Adrenal gland (tissue), 12 donors: Measurements from ENCODE around the gene TMA7B. TPM values are rescaled to one million over a fixed set of nuclear protein-coding genes. Genes with fewer than 3 reads are reported as not detected.

ENCODE experiments used
- DNase-seq, 7 donors: peaks; one replicate each; pipeline ENCODE4 v3.0.0-alpha.2; 2019 to 2020
- H3K27ac ChIP-seq, 5 donors: fragments of 200-600 bp; sonication (generic) in 4 of 5; 1 replicate in 3 of 5; 2 replicates in 2 of 5; pipeline versions ENCODE4 v1.5.1 to v1.8.0; 2016 to 2020; ENCODE audit warnings: mild to moderate bottlenecking in 1 of 5
- H3K27me3 ChIP-seq: fragments of 200-600 bp; 2 replicates; pipeline ENCODE4 v1.8.0; 2021
- H3K36me3 ChIP-seq, 2 donors: fragments of 200-600 bp; replicated peaks in 1 of 2; 1 replicate in 1 of 2; 2 replicates in 1 of 2; pipeline versions ENCODE4 v1.5.1 to v1.8.0; 2018 to 2022
- H3K4me1 ChIP-seq, 2 donors: fragments of 200-600 bp; replicated peaks in 1 of 2; 1 replicate in 1 of 2; 2 replicates in 1 of 2; pipeline versions ENCODE4 v1.5.1 to v1.8.0; 2018 to 2021
- H3K4me3 ChIP-seq, 4 donors: fragments of 200-600 bp; sonication (generic) in 3 of 4; one replicate each; pipeline ENCODE4 v1.5.1; 2016 to 2018
- H3K9me3 ChIP-seq, 3 donors: fragments of 200-600 bp; sonication (generic) in 1 of 3; replicated peaks in 1 of 3; 1 replicate in 2 of 3; 2 replicates in 1 of 3; pipeline versions ENCODE4 v1.5.1 to v1.8.0; 2016 to 2021
- CTCF ChIP-seq, 6 experiments: fragments of 450-650 bp in 4 of 6; fragments of 200-600 bp in 2 of 6; sonication (generic) in 1 of 6; IDR thresholded peaks; 1 replicate in 5 of 6; 2 replicates in 1 of 6; pipeline versions ENCODE4 v1.5.1 to v1.8.0; 2016 to 2021; ENCODE audit warnings: antibody characterized with exemption in 6 of 6, mild to moderate bottlenecking in 2 of 6, moderate library complexity in 1 of 6
- POLR2A ChIP-seq, 2 donors: fragments of 450-650 bp; IDR thresholded peaks; one replicate each; pipeline ENCODE4 v1.6.1; 2017; ENCODE audit warnings: antibody characterized with exemption in 2 of 2, mild to moderate bottlenecking in 2 of 2, moderate library complexity in 1 of 2
- WGBS, 4 donors: extraction: QIAGEN DNeasy Blood & Tissue Kit in 2 of 4; methylation state at CpG; one replicate each; pipeline versions ENCODE4 v1.1.5 to v1.1.7; 2013 to 2017; 5-methylcytosine and 5-hydroxymethylcytosine counted together
- intact Hi-C, 2 donors: fragments of 100-400 bp; cut with DNase I; formaldehyde crosslinking; loops; one replicate each; pipeline versions ENCODE4 v1.14.1 to v1.15.0; 2022 to 2023
- polyA plus RNA-seq, 3 donors: library from polyadenylated mRNA; stranded (reverse); fragments of 200-250 nt in 2 of 3; fragments of 350-450 nt in 1 of 3; fragmentation: Illumina TruSeq in 1 of 3; extraction: RNeasy Lipid Tissue Mini Kit (QIAGEN cat#74804) in 1 of 3; gene quantifications; one replicate each; pipeline ENCODE4 v1.2.3, GENCODE V29; 2013 to 2014
- total RNA-seq, 9 donors: library from RNA; depleted of rRNA in 4 of 9; stranded (reverse); fragments of >200 nt in 4 of 9; fragments of 120-200 nt in 1 of 9; fragmentation: NEBNext Ultra II Directional in 1 of 9; extraction: Animal tissue kit (Norgen Biotek cat#: 25700) in 1 of 9; gene quantifications; one replicate each; pipeline versions ENCODE4 v1.1.0 to v1.2.4, GENCODE V29; 2013 to 2023
- donor health status: healthy with polysubstance abuse.
- donor health status: Bipolar disorder and iron deficiency.
- donor health status: DM: yes; HTN: yes; CAD: no.
- donor health status: DM: no; HTN: no; CAD: no.
- donor health status: DM: no; HTN: no; CAD: no.
- donor health status: DM: yes; HTN: yes; CAD: no.

Gene TMA7B
- total and polyA plus RNA-seq, 12 donors = 0.07 TPM; not detected in 11

GRCh38 chr22:39980596-39980995 is 20.4 kb downstream of the TMA7B start:
- Histone ChIP-seq H3K36me3 (no peaks in the 10 kb centered on the region), H3K27me3 (peaks cover 15% of the 10 kb centered on the region), H3K9me3 (no peaks in the 10 kb centered on the region), H3K4me1 (no peaks in the 10 kb centered on the region), H3K27ac (no peak overlapping the region), H3K4me3 (no peak overlapping the region)
- intact Hi-C loops = no loop called here
- WGBS, 4 donors = 68 to 95% (median 81%) methylated on average over 1 to 6 of the region's 6 CpGs
- TF ChIP-seq CTCF (IDR thresholded peaks at IDR 0.05) (no peak), POLR2A (IDR thresholded peaks at IDR 0.05) (no peak)
- DNase-seq = peak in 1 of 7 donors; percentile 54

DNA sequence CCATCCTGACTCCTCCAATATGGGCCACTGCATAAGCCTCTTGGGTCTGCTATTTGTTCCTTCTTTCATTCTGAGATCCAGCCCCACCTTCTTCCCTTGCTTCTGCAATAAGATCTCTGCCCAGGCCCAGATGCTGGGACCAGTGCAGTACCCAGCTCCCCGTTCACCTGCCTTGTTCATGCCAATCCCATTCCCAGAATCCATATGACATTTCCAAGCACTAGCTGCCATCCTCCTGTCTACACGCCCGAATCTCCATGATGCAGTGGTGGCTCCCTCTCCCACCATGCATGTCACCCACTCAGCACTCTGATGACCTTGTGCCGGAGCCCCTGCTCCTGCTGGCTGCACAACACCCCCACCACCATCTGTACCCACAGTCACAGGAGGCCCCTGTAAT is 23.1 kb downstream of the TMA7B start:
- WGBS, 4 donors = 87 to 91% (median 88%) methylated on average over 4 of the region's 4 CpGs
- Histone ChIP-seq H3K27ac (no peak overlapping the region), H3K36me3 (no peaks in the 10 kb centered on the region), H3K9me3 (no peaks in the 10 kb centered on the region), H3K27me3 (peaks cover 4% of the 10 kb centered on the region), H3K4me3 (no peak overlapping the region), H3K4me1 (no peaks in the 10 kb centered on the region)
- TF ChIP-seq CTCF (IDR thresholded peaks at IDR 0.05) (no peak), POLR2A (IDR thresholded peaks at IDR 0.05) (no peak)
- no peak for DNase-seq
- intact Hi-C loops = no loop called here

- no peak overlapping the region for H3K4me3 ChIP-seq
- intact Hi-C loops = no loop called here
- H3K36me3 ChIP-seq = no peaks in the 10 kb centered on the region
- TF ChIP-seq CTCF (IDR thresholded peaks at IDR 0.05) (no peak), POLR2A (IDR thresholded peaks at IDR 0.05) (no peak)
- no peaks in the 10 kb centered on the region for H3K4me1 ChIP-seq
- peaks cover 4% of the 10 kb centered on the region for H3K27me3 ChIP-seq
- H3K27ac ChIP-seq = no peak overlapping the region
- no peak for DNase-seq
- no peaks in the 10 kb centered on the region for H3K9me3 ChIP-seq
- 57 to 67% (median 60%) methylated on average over 2 of the region's 2 CpGs for WGBS, 4 donors
These were observed 23.8 kb downstream of the TMA7B start for GRCh38 chr22:39984006-39984405.

DNA sequence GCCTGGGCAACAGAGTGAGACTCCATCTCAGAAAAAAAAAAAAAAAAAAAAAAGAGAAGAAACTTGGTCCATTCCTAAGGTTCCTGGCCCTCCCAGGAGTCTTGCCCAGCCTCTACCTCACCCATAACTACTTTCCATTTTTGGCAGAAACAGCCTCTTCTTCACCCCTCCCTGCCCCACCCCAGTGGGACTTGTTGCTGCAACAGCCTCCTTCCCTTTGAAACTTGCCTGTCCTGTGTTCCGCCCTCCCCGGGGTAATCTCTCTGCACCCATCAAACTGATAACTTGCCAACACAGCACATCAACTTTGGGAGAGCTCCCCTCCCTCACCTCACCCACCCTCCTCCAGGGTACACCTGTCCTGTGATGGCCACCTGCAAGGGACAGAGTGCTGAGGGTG is 24.5 kb downstream of the TMA7B start:
- Histone ChIP-seq H3K27ac (no peak overlapping the region), H3K27me3 (peaks cover 4% of the 10 kb centered on the region), H3K4me3 (no peak overlapping the region), H3K9me3 (no peaks in the 10 kb centered on the region), H3K4me1 (no peaks in the 10 kb centered on the region), H3K36me3 (no peaks in the 10 kb centered on the region)
- intact Hi-C loops = no loop called here
- WGBS, 4 donors = 82 to 95% (median 91%) methylated on average over 2 of the region's 2 CpGs
- no peak for DNase-seq
- no peak for TF ChIP-seq POLR2A (IDR thresholded peaks at IDR 0.05)
- TF ChIP-seq CTCF (IDR thresholded peaks at IDR 0.05) = no peak
